Measurements from ENCODE around the gene VSTM2A. TPM values are rescaled to one million over a fixed set of nuclear protein-coding genes. Genes with fewer than 3 reads are reported as not detected.

VSTM2A gene, protein sequence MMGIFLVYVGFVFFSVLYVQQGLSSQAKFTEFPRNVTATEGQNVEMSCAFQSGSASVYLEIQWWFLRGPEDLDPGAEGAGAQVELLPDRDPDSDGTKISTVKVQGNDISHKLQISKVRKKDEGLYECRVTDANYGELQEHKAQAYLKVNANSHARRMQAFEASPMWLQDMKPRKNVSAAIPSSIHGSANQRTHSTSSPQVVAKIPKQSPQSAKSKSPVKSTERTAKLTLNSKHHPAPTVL
- total RNA-seq (2021; fragmentation: NEBNext Ultra II Directional; extraction: Animal tissue kit (Norgen Biotek cat#: 25700)): 0.58 and 0.77 TPM in 2 replicates
- 0.85 and 1.4 TPM in 2 replicates for polyA plus RNA-seq (2011; rRNA removed)
- polyA plus RNA-seq (2011; cell fraction: cytosol; rRNA removed): 1.5 TPM
- polyA plus RNA-seq (2011; cell fraction: nucleus; rRNA removed): 2.1 TPM
- 1.7 to 2.1 TPM (median 1.8 TPM) in 4 replicates for polyA plus RNA-seq (2012, experiment 1 of 2)
- polyA plus RNA-seq (2012, experiment 2 of 2): 0.49 TPM
- polyA plus RNA-seq (2013, experiment 1 of 2): 0.97 TPM
- polyA plus RNA-seq (2013, experiment 2 of 2): 0.74 TPM
- polyA minus RNA-seq (2011; rRNA and poly(A)+ RNA removed): 0.32 and 1.0 TPM in 2 replicates
- not detected for polyA minus RNA-seq (2011; cell fraction: cytosol; rRNA and poly(A)+ RNA removed)
- polyA minus RNA-seq (2011; cell fraction: nucleus; rRNA and poly(A)+ RNA removed): 0.70 TPM
- long read RNA-seq, experiment 1, partial matches to known transcripts: 0 of 1 reads
- long read RNA-seq, experiment 1, other reads (novel, unspliced or antisense): 1 of 1 reads
- long read RNA-seq, experiment 2, partial matches to known transcripts: 0 of 2 reads
- long read RNA-seq, experiment 2, other reads (novel, unspliced or antisense): 1 of 2 reads

DNA sequence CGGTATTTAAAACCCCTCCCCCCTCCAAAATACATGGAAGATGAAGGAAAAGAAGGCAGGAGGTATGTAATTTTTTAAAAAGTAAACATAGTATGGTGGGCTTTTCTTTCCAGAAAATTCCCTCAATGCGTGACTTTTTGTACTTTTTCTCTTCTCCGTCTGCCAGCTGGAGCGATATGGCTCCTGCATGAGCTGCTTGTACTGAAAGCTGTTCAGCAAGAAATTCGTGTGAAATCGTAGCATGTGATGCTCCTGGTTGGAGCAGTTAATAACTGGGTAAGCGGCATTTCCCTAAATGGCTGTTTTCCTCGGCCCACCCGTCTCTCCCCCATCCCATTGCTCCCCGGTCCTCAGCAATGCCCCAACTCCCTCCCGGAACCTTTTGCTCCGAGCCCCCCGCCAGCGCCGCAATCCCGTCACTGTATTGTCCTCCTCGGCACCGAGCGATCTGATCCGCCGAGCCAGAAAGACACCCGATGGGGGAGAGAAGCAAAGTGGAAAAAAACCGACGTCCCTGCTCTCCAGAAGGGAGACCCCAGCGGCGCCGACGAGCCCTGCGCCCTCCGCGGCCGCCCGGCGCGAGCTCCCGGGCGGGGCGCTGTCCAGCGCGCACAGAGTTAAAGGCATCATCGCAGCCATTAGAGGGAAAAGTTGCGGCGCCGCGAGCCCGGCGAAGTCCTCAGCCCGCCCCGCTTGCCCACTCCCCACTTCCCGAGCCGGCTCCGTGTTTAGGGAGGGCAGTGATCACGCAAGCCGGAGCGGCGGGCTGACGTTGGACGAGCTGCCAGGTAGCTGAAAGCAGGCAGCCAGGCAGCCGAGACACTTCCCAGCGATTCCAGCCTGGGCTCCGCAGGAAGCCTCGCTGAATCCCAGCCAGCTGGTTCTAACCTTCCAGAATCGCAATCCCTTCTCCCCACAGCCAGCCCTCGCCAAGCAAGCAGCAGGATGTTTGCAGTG lies at the start of gene VSTM2A:
VSTM2A (plus strand) TSS at position 707 of the 957 bp plus-strand sequence. CDS start 356 bp downstream, outside the sequence.
- H3K4me2 ChIP-seq (ENCODE audit: insufficient read depth in 1 of 2, low read depth in 2 of 2, low read length in 2 of 2): peak within 1 kb of the TSS; percentile 94 to 96
- no peak within 1 kb of the TSS for H4K8ac ChIP-seq (ENCODE audit: extremely low read depth, insufficient read depth, low read length)
- no peak for TF ChIP-seq RFX5 (IDR thresholded peaks at IDR 0.05; ENCODE audit: borderline replicate concordance, low read depth, low read length)
- TF ChIP-seq ZNF274 (IDR thresholded peaks at IDR 0.05; ENCODE audit: borderline replicate concordance, extremely low read depth, low read length): no peak
- peak in 1 of 2 experiments; percentile 64; a peak in 2 of 4 replicates for TF ChIP-seq SIN3A (conservative IDR thresholded peaks at IDR 0.05 in 1 of 2, IDR thresholded peaks at IDR 0.05 in 1 of 2; ENCODE audit: low read depth in 1 of 2, low read length in 2 of 2)
- no peak; the same call in none of the 2 replicates for TF ChIP-seq EGR1 (IDR thresholded peaks at IDR 0.05; ENCODE audit: borderline replicate concordance, low read depth, low read length)
- peak; percentile 81; the same call in 1 of the 2 replicates for TF ChIP-seq RBBP5 (IDR thresholded peaks at IDR 0.05; ENCODE audit: borderline replicate concordance, low read depth, low read length)
- 0 out of 2 replicates have a peak, but pooled peaks have one; percentile 33 for TF ChIP-seq FOSL1 (IDR thresholded peaks at IDR 0.05; ENCODE audit: insufficient read depth, low read depth, low read length)

More for the DNA sequence above, at the start of gene VSTM2A:
- Histone ChIP-seq H2BK120ac (replicated peaks; ENCODE audit: low read depth, low read length) (no peak within 1 kb of the TSS), H2BK5ac (ENCODE audit: low read depth, low read length) (no peak within 1 kb of the TSS), H4K20me1 (replicated peaks in 1 of 2; ENCODE audit: control insufficient read depth in 1 of 2, insufficient read depth in 2 of 2, low read length in 2 of 2) (peaks cover 0 to 5% of the 10 kb centered on the region in 2 experiments), H2AFZ (ENCODE audit: low read length) (peak within 1 kb of the TSS; percentile 78; the same call in 1 of the 2 replicates), H2AK5ac (ENCODE audit: low read depth, low read length) (no peak within 1 kb of the TSS), H3K9ac (replicated peaks in 1 of 4; ENCODE audit: extremely low read depth in 1 of 4, low read depth in 3 of 4, low read length in 3 of 4) (0 out of 7 replicates have a peak within 1 kb of the TSS, but pooled peaks of 1 of the 4 experiments have one; percentile 16), H4K91ac (replicated peaks; ENCODE audit: insufficient read length, low read length) (no peak within 1 kb of the TSS), H3K27ac (ENCODE audit: low read depth, low read length) (no peak within 1 kb of the TSS), H3K79me2 (ENCODE audit: control insufficient read depth in 1 of 2, insufficient read depth in 2 of 2, low read length in 2 of 2) (no peaks in the 10 kb centered on the region), H3K27me3 (replicated peaks in 1 of 4; ENCODE audit: control insufficient read depth in 3 of 4, extremely low read depth in 1 of 4, insufficient read depth in 3 of 4, low read length in 3 of 4) (peaks cover 19 to 36% (median 31%) of the 10 kb centered on the region in 4 experiments), H2BK15ac (ENCODE audit: low read length) (no peak within 1 kb of the TSS), H3K4ac (replicated peaks; ENCODE audit: insufficient read length, low read depth, low read length) (no peak within 1 kb of the TSS), H2BK12ac (ENCODE audit: low read depth, low read length) (no peak within 1 kb of the TSS; the same call in 1 of the 2 replicates), H3K56ac (replicated peaks; ENCODE audit: insufficient read length, low read depth, low read length) (no peak within 1 kb of the TSS), H3K4me3 (ENCODE audit: extremely low read depth in 1 of 4, insufficient read depth in 2 of 4, low read depth in 3 of 4, low read length in 4 of 4) (peak within 1 kb of the TSS; percentile 58 to 69 (median 66)), H4K5ac (ENCODE audit: insufficient read length, low read depth, low read length) (no peak within 1 kb of the TSS), H3K23ac (ENCODE audit: insufficient read length) (no peak within 1 kb of the TSS), H3K18ac (ENCODE audit: extremely low read depth, low read length) (no peak within 1 kb of the TSS), H3K79me1 (ENCODE audit: low read depth, low read length) (no peaks in the 10 kb centered on the region), H3K4me1 (replicated peaks in 1 of 4; ENCODE audit: control insufficient read depth in 3 of 4, insufficient read depth in 4 of 4, low read length in 3 of 4) (peaks cover 2 to 13% (median 7%) of the 10 kb centered on the region in 4 experiments), H3K36me3 (ENCODE audit: control insufficient read depth in 2 of 4, insufficient read depth in 4 of 4, low read length in 3 of 4) (no peaks in the 10 kb centered on the region), H2BK20ac (ENCODE audit: low read length) (no peak within 1 kb of the TSS), H3K14ac (ENCODE audit: insufficient read length) (no peak within 1 kb of the TSS), H3K23me2 (ENCODE audit: low read depth, low read length) (peaks cover 21% of the 10 kb centered on the region), H3K9me3 (ENCODE audit: insufficient read depth in 2 of 2, low read depth in 1 of 2, low read length in 1 of 2) (no peaks in the 10 kb centered on the region)
- FAIRE-seq: no peak
- ChIA-PET POLR2A (ENCODE audit: partially characterized antibody) (no interaction called here), CTCF (ENCODE audit: partially characterized antibody) (interaction anchor here (0.9 kb wide), 1 partner anchor 53 kb away, joined by 3 read pairs; no protein-coding TSS in a partner anchor)
- WGBS, 2 experiments (ENCODE audit: extremely low coverage in 1 of 2, insufficient coverage in 1 of 2, insufficient read length in 1 of 2, insufficient replicate concordance in 2 of 2, low coverage in 1 of 2, low lambda C conversion rate in 2 of 2, missing lambda C conversion rate in 1 of 2): 1% methylated on average over 51 of the region's 64 CpGs; no CpG with 5 or more reads in 1 of the 2 experiments
- DNase-seq (ENCODE audit: low read depth in 1 of 2, low spot score in 2 of 2): peak in 1 of 2 experiments; percentile 79

All from H1 (cell line).